Measurements from ENCODE around the gene ARMH2. TPM values are rescaled to one million over a fixed set of nuclear protein-coding genes. Genes with fewer than 3 reads are reported as not detected.
"Not testable (repeated sequence)": the region's sequence is repeated elsewhere in the genome, so short reads cannot be mapped to it uniquely, and the experiment has no call there.

The ARMH2 gene
- total RNA-seq, 4 donors from 2014 or later, result not detected

DNA sequence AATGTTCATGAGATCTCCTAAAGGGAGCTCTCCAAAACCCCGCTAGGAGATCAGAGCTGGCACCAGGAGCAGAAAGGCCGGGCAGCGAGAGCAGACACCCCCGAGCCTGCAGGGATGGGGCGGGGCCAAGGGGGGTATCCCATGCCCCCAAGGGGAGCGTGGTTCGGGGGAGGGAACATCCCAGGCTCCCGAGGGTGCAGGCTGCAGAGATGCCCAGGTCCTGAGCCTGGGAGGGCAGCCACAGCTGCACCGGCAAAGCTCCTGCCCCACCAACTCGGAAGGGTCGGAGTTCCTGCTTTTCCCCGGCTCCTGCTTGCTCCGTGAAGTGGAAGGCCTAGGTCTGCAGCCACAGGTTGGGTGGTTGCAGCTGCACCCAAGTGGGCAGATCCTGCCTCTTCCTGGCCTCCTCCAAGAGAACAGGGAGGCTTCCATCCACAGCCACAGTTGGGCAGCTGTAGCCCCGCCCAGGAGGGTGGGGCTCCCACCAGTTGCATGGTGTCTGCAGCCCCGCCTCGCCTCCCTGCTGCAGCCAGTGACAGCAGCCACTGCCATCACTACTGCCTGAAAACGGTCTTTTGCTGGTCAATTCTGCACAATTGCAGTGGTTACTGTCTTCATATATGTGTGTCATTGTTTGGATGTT lies 37.4 kb downstream of the ARMH2 start:
- Histone ChIP-seq H3K9me3 (no peaks in the 10 kb centered on the region), H3K4me3 (no peak overlapping the region), H3K27ac (no peak overlapping the region), H3K4me1 (no peaks in the 10 kb centered on the region), H3K36me3 (no peaks in the 10 kb centered on the region), H3K27me3 (no peaks in the 10 kb centered on the region)
- intact Hi-C loops (cut with DNase I), result loop anchor here (10.0 kb wide), 1 partner anchor 47 kb away; the partner anchor contains the start of gene C6orf62
- no peak for DNase-seq
- TF ChIP-seq POLR2A (IDR thresholded peaks at IDR 0.05) (no peak), CTCF (IDR thresholded peaks at IDR 0.05) (no peak)
- WGBS, 2 donors, result 76 to 78% methylated on average over 8 of the region's 17 CpGs

GRCh38 chr6:24760210-24760609 lies 38.5 kb downstream of the ARMH2 start:
- WGBS, 2 donors, result 94 to 95% methylated on average over 5 of the region's 5 CpGs
- no peaks in the 10 kb centered on the region for H3K4me1 ChIP-seq
- no peak for TF ChIP-seq POLR2A (IDR thresholded peaks at IDR 0.05)
- TF ChIP-seq CTCF (IDR thresholded peaks at IDR 0.05), result no peak
- intact Hi-C loops (cut with DNase I), result loop anchor here (10.0 kb wide), 1 partner anchor 45 kb away; the partner anchor contains the start of gene C6orf62
- no peaks in the 10 kb centered on the region for H3K36me3 ChIP-seq
- H3K4me3 ChIP-seq, result no peak overlapping the region
- no peak for DNase-seq
- H3K9me3 ChIP-seq, result no peaks in the 10 kb centered on the region
- H3K27me3 ChIP-seq, result no peaks in the 10 kb centered on the region
- H3K27ac ChIP-seq, result no peak overlapping the region

DNA sequence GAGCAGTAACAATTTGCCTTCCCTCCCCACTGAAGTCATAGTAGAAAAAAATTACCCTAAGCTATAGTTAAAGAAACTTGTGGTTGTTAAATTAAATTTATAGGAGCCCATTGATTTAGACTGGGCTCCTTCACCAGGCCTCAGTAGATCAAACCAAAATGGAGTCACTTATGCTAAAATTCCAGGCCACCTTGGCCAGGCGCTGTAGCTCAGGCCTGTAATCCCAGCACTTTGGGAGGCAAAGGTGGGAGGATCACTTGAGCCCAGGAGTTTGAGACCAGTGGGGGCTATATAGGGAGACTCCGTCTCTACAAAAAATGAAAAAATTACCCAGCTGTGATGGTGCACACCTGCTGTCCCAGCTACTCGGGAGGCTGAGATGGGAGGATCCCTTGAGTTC lies 39.0 kb downstream of the ARMH2 start:
- TF ChIP-seq POLR2A (IDR thresholded peaks at IDR 0.05) (no peak), CTCF (IDR thresholded peaks at IDR 0.05) (no peak)
- Histone ChIP-seq H3K27me3 (no peaks in the 10 kb centered on the region), H3K4me1 (no peaks in the 10 kb centered on the region), H3K9me3 (no peaks in the 10 kb centered on the region), H3K27ac (no peak overlapping the region), H3K4me3 (no peak overlapping the region), H3K36me3 (no peaks in the 10 kb centered on the region)
- intact Hi-C loops (cut with DNase I), result loop anchor here (10.0 kb wide), 1 partner anchor 45 kb away; the partner anchor contains the start of gene C6orf62
- DNase-seq, result no peak
- WGBS, 2 donors, result 88 to 97% methylated on average over 2 to 3 of the region's 3 CpGs

- no peaks in the 10 kb centered on the region for H3K36me3 ChIP-seq
- no peaks in the 10 kb centered on the region for H3K4me1 ChIP-seq
- 90 to 93% methylated on average over 6 of the region's 6 CpGs for WGBS, 2 donors
- H3K27ac ChIP-seq, result no peak overlapping the region
- H3K4me3 ChIP-seq, result no peak overlapping the region
- no peak for DNase-seq
- no peak for TF ChIP-seq CTCF (IDR thresholded peaks at IDR 0.05)
- no peak for TF ChIP-seq POLR2A (IDR thresholded peaks at IDR 0.05)
- H3K9me3 ChIP-seq, result no peaks in the 10 kb centered on the region
- H3K27me3 ChIP-seq, result no peaks in the 10 kb centered on the region
- intact Hi-C loops (cut with DNase I), result no loop called here
Measured at GRCh38 chr6:24757611-24758010, 41.1 kb downstream of the ARMH2 start.

DNA sequence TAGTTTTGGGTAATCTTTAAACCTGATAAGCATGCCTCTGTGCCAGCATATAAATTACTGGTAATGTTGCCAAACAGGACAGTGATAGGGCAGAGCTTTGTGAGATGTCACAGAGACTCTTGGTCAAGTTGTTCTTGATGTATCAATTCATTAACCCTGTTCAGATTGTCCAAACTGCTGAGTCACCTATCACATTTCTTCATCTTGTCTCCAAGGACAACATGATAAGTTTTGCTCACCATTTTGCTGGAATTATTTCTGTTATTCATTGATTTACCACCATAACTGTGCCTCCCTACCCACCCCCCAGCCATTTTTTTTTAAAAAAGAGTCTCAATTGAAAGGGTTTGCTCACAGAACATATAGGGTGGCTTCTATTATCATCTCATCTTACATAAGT lies 43.4 kb downstream of the ARMH2 start:
- no peak overlapping the region for H3K4me3 ChIP-seq
- no peaks in the 10 kb centered on the region for H3K9me3 ChIP-seq
- no peaks in the 10 kb centered on the region for H3K27me3 ChIP-seq
- TF ChIP-seq POLR2A (IDR thresholded peaks at IDR 0.05) (no peak), CTCF (IDR thresholded peaks at IDR 0.05) (no peak)
- DNase-seq, result no peak
- H3K36me3 ChIP-seq, result no peaks in the 10 kb centered on the region
- H3K4me1 ChIP-seq, result peaks cover 0 to 3% (median 0%) of the 10 kb centered on the region in 3 donors
- no peak overlapping the region for H3K27ac ChIP-seq
- intact Hi-C loops (cut with DNase I), result no loop called here

- H3K4me1 ChIP-seq; H3K27ac ChIP-seq; H3K9me3 ChIP-seq; H3K4me3 ChIP-seq; H3K27me3 ChIP-seq; DNase-seq; H3K36me3 ChIP-seq; intact Hi-C loops (cut with DNase I): not testable (repeated sequence)
- 84 to 86% methylated on average over 4 of the region's 4 CpGs for WGBS, 2 donors
Measured at GRCh38 chr6:24754378-24754777, 44.3 kb downstream of the ARMH2 start.

Data from esophagus squamous epithelium (tissue), 5 donors.